ENCODE results near the gene TNFRSF4.

TNFRSF4 gene

DNA sequence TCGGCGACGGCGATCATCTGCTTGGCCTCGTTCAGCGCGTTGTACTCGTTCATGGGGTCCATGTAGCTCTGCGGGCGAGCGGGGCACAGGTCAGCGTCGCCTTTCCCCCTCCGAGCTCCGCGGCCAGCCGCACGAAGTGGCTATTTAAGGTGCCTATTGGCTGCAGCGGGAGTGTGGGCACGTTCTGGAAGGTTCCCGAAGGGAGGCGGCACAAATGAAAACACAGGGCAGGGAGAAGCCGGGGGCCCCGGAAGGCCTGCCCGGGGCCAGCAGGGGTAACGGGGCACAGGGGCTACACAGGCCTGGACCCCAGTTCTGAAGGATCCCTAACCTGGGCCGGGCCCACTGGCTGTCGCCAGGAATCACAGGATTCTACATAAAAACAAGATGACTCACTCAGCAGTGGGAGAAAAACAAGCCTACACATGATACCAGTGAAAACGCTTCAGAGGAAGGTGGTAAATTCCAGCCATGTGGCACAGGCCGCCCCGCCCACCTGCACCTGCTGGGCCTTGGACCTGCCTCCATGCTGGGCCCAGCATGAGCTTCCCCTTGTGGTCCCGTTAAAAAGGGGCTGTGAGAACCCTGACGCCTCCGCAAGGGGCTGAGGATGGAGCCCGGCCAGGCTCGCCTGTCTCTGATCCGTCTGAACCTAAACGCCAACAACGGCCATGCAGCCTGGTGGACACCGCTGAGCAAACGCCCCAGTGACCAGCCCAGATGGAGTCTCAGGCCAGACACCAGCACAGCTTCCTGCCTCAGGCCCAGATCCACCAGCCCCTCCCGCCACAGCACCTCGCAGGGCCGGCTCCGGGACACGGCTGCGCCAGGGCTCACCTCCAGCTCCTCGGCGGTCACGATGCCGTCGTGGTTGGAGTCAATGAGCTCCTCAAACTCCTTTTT, 3.9 kb upstream of the TNFRSF4 start:
- DNase-seq (ENCODE audit: low spot score), result peak; percentile 47

DNA sequence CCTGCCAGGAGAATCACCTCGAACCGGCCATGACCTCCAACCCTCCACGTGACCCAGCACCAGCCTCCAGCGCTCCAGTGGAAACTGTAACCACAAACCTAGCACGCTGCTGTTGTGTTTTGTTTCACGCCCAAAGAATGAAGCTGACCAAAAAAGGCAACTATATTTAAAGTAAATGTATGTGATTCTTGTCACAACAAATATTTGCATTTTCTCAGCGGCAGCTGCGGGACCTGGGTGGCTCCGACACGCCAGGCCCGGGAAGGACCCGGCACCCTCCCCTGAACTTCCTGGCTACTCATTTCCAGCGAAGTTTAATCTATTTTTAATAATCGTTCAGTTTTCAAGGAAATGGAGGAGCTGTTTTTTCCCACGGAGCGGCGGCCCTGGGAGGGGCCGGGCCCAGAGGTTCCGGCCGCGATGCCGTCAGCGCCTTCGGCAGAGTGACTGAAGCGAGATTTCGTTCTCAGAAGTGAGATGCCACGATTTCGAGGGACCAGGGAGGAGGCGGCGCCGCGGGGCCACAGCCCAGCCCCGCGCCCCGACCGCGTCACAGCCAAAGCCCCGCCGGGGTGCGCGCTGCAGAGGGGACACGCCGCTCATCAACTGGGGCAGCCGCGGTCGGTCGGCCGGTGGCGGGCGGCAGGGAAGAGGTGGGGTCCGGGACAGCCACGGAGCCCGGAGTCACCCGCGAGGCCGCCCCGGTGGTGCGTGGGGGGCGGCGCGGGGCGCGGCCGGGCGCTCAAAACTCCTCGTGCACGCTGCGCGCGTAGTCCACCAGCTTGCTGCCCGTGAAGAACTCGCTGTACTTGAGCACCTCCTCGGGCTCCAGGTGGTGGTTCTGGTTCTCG, 3.0 kb upstream of the TNFRSF4 start:
- no peak for DNase-seq (ENCODE audit: low spot score)

DNA sequence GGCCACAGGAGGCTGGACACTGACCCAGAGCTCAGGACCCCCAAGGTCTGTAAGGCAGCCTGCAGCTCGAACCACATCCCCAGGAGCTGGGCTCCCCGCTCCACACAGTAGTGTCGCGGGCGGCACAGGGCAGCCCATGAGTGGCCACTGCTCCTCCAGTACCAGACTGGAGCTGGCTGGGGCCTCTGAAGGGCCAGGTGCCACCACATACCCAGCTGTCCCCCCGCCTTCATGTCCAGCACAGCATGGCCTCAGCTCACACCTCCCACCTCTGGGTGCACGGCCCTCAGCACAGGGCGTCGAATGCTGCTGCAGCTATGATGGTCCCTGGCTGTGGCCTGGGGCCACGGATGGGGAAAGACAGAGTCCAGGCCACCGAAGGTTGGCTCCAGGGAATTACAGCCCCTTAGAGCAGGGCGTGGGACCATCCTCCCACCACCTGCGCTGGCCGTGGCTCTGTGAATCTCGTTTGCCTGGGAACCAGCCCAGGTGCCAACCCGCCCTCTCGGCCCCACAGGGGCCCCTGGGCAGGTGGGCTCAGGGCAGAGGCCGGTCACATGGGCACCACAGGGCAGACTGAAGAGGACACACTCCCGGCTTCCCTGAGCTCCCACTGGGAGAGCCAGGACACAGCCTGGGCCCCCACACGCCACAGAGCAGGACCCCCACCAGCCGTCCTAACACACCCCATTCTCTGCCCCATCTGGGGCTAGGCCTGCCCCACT, 2.1 kb upstream of the TNFRSF4 start:
- DNase-seq (ENCODE audit: low spot score), result no peak

DNA sequence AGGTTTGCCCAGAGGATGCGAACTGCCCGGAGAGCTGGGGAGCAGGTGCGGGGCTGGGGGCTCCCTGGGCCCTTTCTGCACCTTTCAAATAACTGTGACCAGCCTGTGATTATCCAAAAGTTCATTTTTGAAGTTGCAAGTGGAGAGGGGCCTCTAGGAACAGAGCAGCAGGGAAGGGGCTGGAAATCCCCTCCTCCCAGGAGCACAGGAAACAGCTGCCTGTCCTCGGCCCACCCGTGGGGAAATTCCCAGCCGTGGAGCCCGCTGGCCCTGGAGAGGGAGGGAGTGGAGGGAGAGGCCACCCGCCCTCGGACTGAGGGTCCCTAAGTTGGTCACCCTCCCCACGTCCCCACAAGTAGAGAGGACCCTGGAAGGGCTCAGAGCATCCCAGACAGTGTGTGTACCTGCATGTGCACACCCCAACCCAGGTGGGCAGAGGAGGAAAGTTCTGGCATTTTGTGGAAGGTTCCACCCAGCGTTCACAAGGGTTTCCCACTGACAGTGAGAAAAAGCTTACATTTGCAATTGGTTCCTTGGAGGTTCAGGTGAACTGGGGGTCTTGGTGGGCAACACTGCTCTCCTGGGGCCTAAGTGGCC, 1.2 kb upstream of the TNFRSF4 start:
- no peak for DNase-seq (ENCODE audit: low spot score)

DNA sequence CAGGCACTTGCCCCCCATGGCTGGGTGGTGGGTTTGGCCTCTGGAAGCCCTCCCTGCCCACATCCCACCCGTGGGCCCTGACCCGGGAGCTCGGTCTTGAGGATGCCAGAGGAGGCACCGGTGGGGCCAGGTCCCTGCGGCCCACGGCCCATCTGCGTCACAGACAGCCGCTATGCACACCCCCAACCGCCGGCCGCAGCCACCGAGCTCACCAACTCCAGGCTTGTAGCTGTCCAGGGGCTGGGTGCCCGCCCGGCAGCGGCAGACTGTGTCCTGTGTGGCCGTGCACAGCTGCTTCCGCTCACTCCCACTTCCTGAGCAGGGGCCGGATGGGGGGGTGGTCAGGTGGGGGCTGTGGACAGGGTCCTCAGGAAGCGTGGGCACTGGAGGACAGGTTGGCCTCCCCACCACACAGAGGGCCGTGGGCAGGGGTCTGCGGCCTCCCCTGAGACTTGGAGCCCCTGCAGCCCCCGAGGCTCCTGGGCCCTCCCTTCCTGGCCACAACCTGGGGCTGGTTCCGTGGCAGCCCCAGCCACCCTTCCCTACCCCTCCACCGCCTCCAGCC, 1.1 kb downstream of the TNFRSF4 start:
- no peak for DNase-seq (ENCODE audit: low spot score)

DNA sequence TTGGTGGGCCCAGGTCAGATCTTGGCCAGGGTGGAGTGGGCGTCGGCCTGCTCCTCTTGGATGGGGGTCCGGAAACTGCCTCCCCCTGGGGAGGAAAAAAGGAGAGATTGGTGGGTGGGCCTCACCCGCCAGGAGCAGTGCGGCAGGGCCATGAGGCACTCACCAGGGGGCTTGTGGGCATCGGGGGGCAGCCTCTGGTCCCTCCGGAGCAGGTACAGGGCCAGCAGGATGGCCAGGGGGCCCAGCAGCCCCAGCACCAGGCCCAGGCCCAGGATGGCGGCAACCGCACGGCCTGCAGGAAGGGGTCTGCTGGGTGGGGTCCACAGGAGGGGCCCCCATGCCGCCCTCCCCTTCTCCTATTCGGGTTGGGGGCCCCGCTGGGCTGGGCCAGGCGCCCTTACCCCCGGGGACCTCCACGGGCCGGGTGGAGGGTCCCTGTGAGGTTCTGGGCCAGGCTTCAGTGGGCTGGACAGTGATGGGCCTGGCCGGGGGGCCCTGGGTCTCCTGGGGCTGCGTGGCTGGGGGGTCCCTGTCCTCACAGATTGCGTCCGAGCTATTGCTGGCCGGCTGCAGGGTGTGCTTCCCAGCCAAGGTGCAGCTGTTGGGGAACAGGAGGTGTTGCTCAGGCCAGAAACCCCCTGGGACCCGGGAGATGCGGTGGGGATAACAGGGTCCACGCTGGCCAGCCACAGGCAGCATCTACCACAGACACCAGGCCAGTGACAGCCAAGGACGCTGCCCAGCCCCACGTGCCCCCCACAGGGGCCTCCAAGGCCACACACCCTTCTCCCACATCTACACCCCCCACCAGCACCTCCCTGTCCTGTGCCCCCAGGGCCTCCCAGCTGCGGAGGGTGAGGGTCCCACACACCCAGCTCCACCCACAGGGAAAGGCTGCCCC, 2.2 kb downstream of the TNFRSF4 start:
- DNase-seq (ENCODE audit: low spot score), result no peak

DNA sequence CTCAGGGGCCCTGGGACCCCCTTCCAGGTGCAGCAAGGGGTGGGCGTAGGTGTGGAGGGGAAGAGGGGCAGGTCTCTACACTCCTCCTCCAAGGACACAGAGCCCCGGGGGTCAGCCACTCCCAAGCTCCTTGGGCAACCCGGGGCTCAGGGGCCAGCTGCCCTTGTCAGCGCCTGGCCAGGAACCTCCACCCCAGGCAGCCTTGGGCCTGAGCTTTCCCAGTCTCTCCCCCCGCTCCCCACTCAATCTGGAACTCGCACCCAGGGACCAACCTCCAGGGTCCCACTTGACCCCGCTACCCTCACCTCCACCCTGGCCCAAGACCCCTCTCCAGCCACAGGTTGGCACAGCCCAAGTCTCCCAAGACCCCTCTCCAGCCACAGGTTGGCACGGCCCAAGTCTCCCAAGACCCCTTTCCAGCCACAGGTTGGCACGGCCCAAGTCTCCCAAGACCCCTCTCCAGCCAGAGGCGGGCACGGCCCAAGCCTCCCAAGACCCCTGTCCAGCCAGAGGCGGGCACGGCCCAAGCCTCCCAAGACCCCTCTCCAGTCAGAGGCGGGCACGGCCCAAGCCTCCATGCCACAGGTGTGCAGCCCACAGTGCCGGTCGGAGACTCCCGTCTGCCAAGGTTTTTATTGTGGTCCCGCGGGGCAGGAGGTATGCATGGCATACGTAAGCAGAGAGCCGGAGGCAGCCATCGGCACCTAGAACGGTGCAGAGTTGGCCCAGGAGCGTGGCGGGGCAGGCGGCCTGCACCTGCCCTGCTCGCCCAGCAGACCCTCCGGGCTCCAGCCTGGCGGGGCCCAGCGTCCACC, 3.0 kb downstream of the TNFRSF4 start:
- DNase-seq (ENCODE audit: low spot score), result no peak

DNA sequence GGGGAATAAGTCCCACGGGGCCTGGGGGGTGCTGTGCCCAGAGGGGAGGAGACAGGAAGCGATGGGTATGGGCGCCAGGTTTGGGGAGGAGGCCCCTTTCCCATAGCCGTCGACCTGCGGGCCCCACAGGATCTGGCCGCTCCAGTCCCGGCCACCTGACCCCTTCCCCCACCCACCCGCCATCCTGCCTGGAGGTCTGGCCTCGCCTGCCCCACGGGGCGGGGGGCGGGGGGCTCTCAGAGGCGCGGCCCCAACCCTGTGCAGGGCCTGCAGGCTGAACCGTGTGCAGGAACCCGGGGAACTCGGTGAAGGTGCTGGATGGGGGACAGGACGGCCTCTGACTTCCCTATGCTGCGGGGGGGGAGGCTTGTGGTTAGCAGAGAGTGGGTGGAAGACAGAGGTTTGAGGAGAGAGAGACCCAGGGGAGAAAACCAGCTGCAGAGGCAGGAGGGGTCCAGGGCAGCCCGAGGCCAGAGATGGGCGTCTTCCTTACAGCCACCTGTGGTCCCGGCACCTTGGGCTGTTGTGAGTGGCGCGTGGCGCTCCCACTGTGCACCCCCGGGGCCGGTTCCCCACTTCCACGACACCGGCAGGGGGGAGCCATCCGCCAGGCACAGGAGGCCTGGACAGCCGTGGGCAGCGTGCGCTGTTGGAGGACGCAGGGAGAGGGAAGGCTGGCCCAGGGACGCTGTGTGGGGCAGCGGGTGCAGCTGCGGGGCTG, 5.1 kb downstream of the TNFRSF4 start:
- DNase-seq (ENCODE audit: low spot score), result no peak

DNA sequence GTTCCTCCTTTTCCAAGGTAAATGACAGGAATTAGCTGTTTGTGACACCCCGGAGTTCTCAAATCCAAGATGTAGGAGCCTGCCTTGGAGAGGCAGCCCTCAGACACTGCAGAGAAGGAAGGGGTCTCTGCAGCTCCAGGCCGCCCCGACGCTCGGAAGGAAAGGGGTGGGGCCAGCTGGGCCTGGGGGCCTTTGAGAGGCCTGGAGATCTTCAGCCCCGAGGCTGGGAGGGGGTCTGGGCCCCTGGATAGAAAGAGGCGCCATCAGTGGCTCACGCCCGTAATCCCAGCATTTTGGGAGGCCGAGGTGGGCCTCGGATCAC, 6.4 kb downstream of the TNFRSF4 start:
- no peak for DNase-seq (ENCODE audit: low spot score)

DNA sequence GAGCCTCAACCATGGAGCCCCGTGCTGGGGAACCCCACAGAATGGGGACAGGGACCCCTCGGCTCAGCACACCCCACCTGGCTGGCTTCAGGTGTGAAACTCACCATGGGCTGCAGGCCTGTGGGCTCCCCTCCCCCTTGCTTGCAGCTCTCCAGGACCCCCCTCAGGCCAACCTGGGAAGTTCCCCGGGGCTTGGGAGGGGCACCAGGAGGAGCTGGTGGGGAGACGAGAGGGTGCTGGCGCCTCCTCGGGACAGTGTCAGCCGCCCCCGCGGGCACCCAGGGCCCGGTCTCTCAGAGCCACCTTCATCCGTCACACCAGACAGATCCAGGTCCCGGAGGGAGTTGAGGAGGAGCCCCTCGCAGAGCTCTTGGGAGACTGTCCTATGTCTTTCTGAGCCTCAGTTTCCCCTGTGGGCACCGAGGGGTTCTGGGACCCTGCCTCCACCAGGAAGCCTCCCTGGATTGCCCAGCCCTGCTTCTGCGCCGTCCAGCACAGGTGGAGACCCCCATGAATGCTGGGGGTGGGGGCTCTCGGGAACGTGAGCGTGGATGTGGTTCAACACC, 6.9 kb downstream of the TNFRSF4 start:
- no peak for DNase-seq (ENCODE audit: low spot score)

DNA sequence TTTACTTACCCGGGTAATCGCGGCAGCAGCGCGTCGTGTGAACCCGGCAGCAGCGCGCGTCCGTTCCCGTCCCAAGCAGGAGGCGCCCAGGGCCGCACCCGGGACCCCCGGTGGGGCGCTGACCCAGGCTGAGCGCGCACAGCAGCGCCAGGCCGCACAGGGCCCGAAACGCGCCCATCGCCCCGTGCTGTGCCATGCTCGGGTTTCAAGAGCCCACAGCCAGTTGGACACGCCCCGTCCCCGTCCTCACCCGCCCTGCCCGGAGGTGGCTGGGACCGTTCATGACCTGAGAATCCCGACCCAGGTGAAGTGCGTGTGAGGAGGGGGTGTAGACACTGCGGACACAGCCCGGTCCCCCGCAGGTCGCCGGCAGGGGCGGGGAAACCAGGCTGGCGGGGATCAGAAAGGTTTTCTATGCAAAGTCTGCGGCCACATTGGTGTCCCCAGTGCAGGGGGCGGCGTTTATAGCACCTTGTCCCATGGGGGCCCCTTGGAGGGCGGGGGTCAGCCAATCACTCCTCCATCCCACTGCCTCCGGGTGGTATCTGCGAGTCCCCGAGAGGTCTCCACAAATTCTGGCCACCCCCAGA, 7.5 kb downstream of the TNFRSF4 start, which contains the start of gene TNFRSF18:
TSS of gene TNFRSF18 (minus strand) at position 217 of the 590 bp plus-strand sequence. CDS start at position 196, 21 bp downstream.
- DNase-seq (ENCODE audit: low spot score), result no peak

DNA sequence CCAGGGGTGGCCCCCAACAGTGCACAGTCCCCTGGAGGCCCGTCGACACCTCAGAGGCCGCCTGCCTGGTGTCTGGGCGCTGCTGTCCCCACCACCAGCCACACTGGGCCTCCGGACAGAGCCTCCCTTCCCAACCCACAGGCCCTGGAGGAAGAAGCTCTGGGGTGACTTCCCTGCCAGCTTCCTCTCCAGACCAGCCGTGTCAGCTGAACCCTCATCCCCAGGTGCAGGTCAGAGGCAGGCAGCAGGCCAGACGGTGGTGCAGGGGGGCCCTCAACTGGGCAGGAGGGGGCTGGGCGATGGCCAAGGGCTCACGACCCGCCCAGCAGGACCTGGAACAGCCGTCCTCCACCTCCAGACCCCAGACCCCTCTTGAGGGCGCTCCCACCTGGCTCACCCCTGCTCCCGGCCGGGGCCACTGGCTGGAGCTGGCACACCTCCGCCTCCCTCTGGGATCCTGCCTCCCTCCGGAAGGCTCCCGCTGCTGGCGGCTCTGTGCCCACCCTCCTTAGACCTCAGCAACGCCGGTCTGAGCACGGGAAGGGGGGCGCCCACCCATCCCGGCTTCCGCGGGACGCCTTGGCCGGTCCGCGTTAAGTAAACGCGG, 8.1 kb downstream of the TNFRSF4 start:
- DNase-seq (ENCODE audit: low spot score), result no peak

DNA sequence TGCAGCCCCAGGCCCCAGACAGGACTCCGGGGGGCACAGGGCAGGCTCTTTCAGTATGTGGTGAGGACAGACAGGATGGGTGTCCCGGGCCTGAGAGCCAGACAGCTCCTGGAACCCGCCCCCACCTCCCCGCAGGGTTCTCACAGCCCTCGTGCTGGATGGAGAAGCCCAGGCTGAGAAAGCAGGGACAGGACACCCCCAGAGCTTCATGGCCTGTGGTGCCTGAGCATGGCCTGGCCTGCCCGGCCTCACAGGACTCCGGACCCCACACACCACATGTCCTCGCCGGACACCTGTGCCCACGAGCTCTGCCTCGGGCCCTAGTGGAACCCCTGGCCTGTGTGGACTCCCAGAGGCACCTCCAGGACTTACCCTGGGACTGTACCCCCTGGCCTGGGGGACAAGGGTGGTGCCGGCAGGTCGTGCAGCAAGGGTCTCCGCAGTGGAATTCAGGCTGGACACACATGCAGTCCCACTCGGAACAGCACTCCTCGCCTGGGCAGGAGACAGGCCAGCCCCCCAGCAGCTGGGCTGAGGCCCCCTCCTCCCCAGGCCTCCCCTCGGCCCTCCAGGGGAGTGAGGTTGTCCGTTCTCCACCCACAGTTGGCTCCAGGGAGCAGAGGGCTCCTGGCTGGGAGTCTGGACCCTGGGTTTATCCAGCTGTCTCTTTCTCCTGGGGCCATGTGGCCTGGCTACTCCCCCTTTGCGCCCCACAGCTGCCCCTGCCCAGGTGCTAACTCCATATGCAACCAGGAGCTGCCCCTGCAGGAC, 8.8 kb downstream of the TNFRSF4 start:
- no peak for DNase-seq (ENCODE audit: low spot score)

DNA sequence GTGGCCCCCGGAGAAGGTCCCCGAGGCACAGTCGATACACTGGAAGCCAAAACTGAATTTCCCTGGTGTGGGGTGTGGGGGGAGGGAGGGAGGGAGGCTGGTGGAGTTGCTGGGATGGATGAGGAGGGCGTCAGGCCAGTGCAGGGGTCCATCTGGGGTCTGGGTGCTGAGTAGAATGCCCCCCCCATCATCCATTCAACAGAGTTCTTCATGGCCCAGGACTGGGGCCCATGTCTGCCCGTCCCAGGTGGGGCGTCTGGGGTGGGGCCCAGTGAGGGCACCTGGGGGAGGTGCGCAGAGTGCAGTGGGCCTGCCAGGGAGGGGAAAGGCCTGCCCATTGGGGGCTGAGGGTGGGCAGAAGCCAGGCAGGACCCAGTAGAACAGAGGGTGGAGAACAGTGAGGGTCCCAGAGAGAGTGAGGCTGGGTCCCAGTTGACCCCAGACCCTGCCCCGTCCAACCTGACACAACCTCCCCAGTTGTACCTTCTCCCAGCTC, 9.5 kb downstream of the TNFRSF4 start:
- no peak for DNase-seq (ENCODE audit: low spot score)

DNA sequence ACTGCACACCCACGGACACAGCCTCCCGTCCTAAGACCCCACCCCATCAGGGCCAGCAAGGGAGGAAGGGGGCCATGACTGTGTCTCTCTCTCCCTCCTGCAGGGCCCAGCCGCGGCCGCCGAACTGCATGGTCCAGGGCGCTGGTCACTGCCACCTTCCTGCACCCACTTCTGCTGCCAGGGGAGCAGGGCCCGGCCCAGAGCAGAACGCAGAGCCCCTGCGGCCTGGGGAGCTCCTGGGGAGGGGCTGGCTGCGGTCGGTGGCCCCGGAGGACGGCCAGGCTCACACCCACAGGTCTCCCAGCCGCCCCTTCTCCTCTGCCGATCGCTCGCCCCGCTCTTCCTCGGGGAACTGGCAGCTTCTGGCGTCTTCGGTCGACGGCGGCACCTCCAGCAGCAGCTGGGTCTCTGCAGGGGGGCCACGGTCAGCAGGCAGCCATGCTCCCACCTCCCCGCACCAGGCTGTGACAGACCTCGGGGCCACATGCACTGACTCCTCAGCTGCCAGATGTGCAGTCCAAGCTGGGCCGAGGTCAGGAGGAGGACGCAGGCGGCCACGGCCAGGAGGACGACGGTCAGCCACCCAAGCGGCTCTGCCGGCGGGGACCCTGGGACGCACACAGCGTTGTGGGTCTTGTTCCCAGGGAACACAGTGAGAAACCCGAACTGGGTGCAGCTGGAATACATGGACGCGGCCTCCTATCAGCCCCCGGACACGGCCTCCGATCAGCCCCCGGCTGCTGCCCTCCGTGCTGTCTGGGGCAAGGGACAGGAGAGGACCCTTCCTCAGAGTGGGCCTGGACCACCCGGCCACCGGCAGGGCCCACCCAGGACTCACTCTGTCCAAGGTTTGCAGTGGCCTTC, 10.2 kb downstream of the TNFRSF4 start:
- no peak for DNase-seq (ENCODE audit: low spot score)
